Neural cell (in vitro differentiated cells): Measurements from ENCODE around the gene FGF12. TPM values are rescaled to one million over a fixed set of nuclear protein-coding genes. Genes with fewer than 3 reads are reported as not detected.

Source experiments
- H2AFZ ChIP-seq: fragments of 200-600, 300-800 bp; sonication (generic), shearing (Covaris generic); 2 replicates; pipeline ENCODE4 v1.6.0; 2014; ENCODE audit warnings: low read depth, mild to moderate bottlenecking, antibody characterized with exemption, low read length, moderate library complexity
- H3F3A ChIP-seq: fragments of 200-600 bp; shearing (Covaris generic); 2 replicates; pipeline ENCODE4 v1.6.1; 2016; ENCODE audit warnings: mild to moderate bottlenecking, moderate library complexity, mixed read lengths, antibody characterized with exemption, low read length; ENCODE audit not compliant: insufficient read depth, poor library complexity, severe bottlenecking
- H3K27ac ChIP-seq: fragments of 200-600, 300-800 bp; sonication (generic), shearing (Covaris generic); 2 replicates; pipeline ENCODE4 v1.5.1; 2014; ENCODE audit warnings: mild to moderate bottlenecking, low read length, moderate library complexity
- H3K27me3 ChIP-seq: fragments of 300-800, 200-600 bp; sonication (generic), shearing (Covaris generic); 2 replicates; pipeline ENCODE4 v1.6.0; 2014; ENCODE audit warnings: mild to moderate bottlenecking, low read depth, low read length, moderate library complexity; ENCODE audit not compliant: insufficient read depth
- H3K36me3 ChIP-seq: fragments of 300-800, 200-600 bp; sonication (generic), shearing (Covaris generic); 2 replicates; pipeline ENCODE4 v1.5.1; 2014; ENCODE audit warnings: mild to moderate bottlenecking, antibody characterized with exemption, low read length, moderate library complexity; ENCODE audit not compliant: insufficient read depth
- H3K4me2 ChIP-seq: fragments of 300-800, 200-600 bp; sonication (generic), shearing (Covaris generic); 2 replicates; pipeline ENCODE4 v1.6.0; 2014; ENCODE audit warnings: mild to moderate bottlenecking, low read length
- H3K4me3 ChIP-seq: fragments of 300-800, 200-600 bp; sonication (generic), shearing (Covaris generic); 2 replicates; pipeline ENCODE4 v1.5.1; 2014; ENCODE audit warnings: mild to moderate bottlenecking, low read length, moderate library complexity
- H3K79me2 ChIP-seq: fragments of 200-600 bp; shearing (Covaris generic); replicated peaks from 2 replicates; pipeline ENCODE4 v1.6.0; 2014; ENCODE audit warnings: mild to moderate bottlenecking, low read length, moderate library complexity; ENCODE audit not compliant: insufficient read depth
- H3K9ac ChIP-seq: fragments of 300-800, 200-600 bp; sonication (generic), shearing (Covaris generic); 2 replicates; pipeline ENCODE4 v1.6.1; 2016; ENCODE audit warnings: mild to moderate bottlenecking, low read length, mixed read lengths
- H3K9me2 ChIP-seq: fragments of 200-600 bp; shearing (Covaris generic); 2 replicates; pipeline ENCODE4 v1.6.1; 2016; ENCODE audit warnings: mild to moderate bottlenecking, low read length, mixed read lengths; ENCODE audit not compliant: insufficient read depth
- H3K9me3 ChIP-seq: fragments of 200-600, 300-800 bp; sonication (generic), shearing (Covaris generic); 2 replicates; pipeline ENCODE4 v1.6.1; 2016; ENCODE audit warnings: mild to moderate bottlenecking, mixed run types, low read length, moderate library complexity, mixed read lengths
- H4K20me1 ChIP-seq: fragments of 200-600 bp; shearing (Covaris generic); 2 replicates; pipeline ENCODE4 v1.6.1; 2016; ENCODE audit warnings: mild to moderate bottlenecking, mixed run types; ENCODE audit not compliant: insufficient read depth
- CTCF ChIP-seq: fragments of 450-650 bp; IDR thresholded peaks from 2 replicates; pipeline ENCODE4 v1.5.1; 2014; ENCODE audit warnings: antibody characterized with exemption, mild to moderate bottlenecking, moderate library complexity; ENCODE audit not compliant: poor library complexity, severe bottlenecking
- EP300 ChIP-seq: fragments of 450-650 bp; conservative IDR thresholded peaks from 2 replicates; pipeline ENCODE4 v1.6.1; 2014; ENCODE audit warnings: antibody characterized with exemption, mild to moderate bottlenecking, moderate library complexity; ENCODE audit not compliant: poor library complexity, severe bottlenecking
- EZH2 ChIP-seq: fragments of 200-600, 300-800 bp; shearing (Covaris generic), sonication (generic); IDR thresholded peaks from 2 replicates; pipeline ENCODE4 v1.6.1; 2014; ENCODE audit warnings: antibody characterized with exemption, low read length, borderline replicate concordance, mild to moderate bottlenecking; ENCODE audit not compliant: insufficient read depth, poor library complexity, severe bottlenecking
- MXI1 ChIP-seq: fragments of 450-650 bp; conservative IDR thresholded peaks from 2 replicates; pipeline ENCODE4 v1.6.1; 2014; ENCODE audit warnings: antibody characterized with exemption, mild to moderate bottlenecking; ENCODE audit not compliant: poor library complexity, severe bottlenecking
- POLR2AphosphoS5 ChIP-seq: IDR thresholded peaks from 2 replicates; pipeline ENCODE4 v1.6.1; 2012
- RAD21 ChIP-seq: fragments of 450-650 bp; conservative IDR thresholded peaks from 2 replicates; pipeline ENCODE4 v1.6.1; 2014; ENCODE audit warnings: antibody characterized with exemption, mild to moderate bottlenecking, moderate library complexity
- REST ChIP-seq: IDR thresholded peaks from 2 replicates; pipeline ENCODE4 v1.6.1; 2012; ENCODE audit warnings: borderline replicate concordance
- SMC3 ChIP-seq: fragments of 450-650 bp; conservative IDR thresholded peaks from 2 replicates; pipeline ENCODE4 v1.6.1; 2014; ENCODE audit warnings: antibody characterized with exemption, mild to moderate bottlenecking, moderate library complexity; ENCODE audit not compliant: poor library complexity
- TAF1 ChIP-seq: IDR thresholded peaks from 2 replicates; pipeline ENCODE4 v1.6.1; 2012; ENCODE audit warnings: low read depth
- polyA plus RNA-seq: library from polyadenylated mRNA; depleted of rRNA; stranded (reverse); fragments of >200 nt; gene quantifications from 2 replicates; pipeline ENCODE4 v1.2.3, GENCODE V29; 2014

The FGF12 gene
- polyA plus RNA-seq, 1 donor from 2014 or later: 4.8 TPM

GRCh38 chr3:192273697-192274010 is 453.7 kb downstream of the FGF12 start:
- Histone ChIP-seq H3K4me3 (no peak overlapping the region), H3K9ac (no peak overlapping the region), H3F3A (no peaks in the 10 kb centered on the region), H3K36me3 (no peaks in the 10 kb centered on the region), H4K20me1 (no peaks in the 10 kb centered on the region), H2AFZ (no peak overlapping the region), H3K27ac (no peak overlapping the region), H3K4me2 (no peak overlapping the region), H3K79me2 (no peaks in the 10 kb centered on the region), H3K9me3 (no peaks in the 10 kb centered on the region), H3K27me3 (no peaks in the 10 kb centered on the region), H3K9me2 (no peaks in the 10 kb centered on the region)
- TF ChIP-seq RAD21 (no peak), MXI1 (no peak), SMC3 (no peak), POLR2AphosphoS5 (no peak), REST (no peak), CTCF (no peak), EZH2 (no peak), EP300 (no peak), TAF1 (no peak)

- Histone ChIP-seq H4K20me1 (no peaks in the 10 kb centered on the region), H3K4me3 (no peak overlapping the region), H3K36me3 (no peaks in the 10 kb centered on the region), H2AFZ (no peak overlapping the region), H3K9me3 (no peaks in the 10 kb centered on the region), H3K27ac (no peak overlapping the region), H3K9me2 (no peaks in the 10 kb centered on the region), H3K27me3 (no peaks in the 10 kb centered on the region), H3K79me2 (no peaks in the 10 kb centered on the region), H3K4me2 (no peak overlapping the region), H3K9ac (no peak overlapping the region), H3F3A (no peaks in the 10 kb centered on the region)
- TF ChIP-seq CTCF (no peak), EP300 (no peak), REST (no peak), SMC3 (no peak), MXI1 (no peak), TAF1 (no peak), RAD21 (no peak), POLR2AphosphoS5 (no peak), EZH2 (no peak)
Observed at GRCh38 chr3:192273001-192273696, 454.2 kb downstream of the FGF12 start.
